SKM-1 (cell line): Measurements from ENCODE around the gene NACAD.
"Not testable (repeated sequence)": the region's sequence is repeated elsewhere in the genome, so short reads cannot be mapped to it uniquely, and the experiment has no call there.

ENCODE experiments used
- DNase-seq: peaks from one replicate; lab custom pipeline; 2025; ENCODE audit not compliant: unreplicated experiment; lab: John Stamatoyannopoulos, UW

Gene NACAD

GRCh38 chr7:45061352-45061751, 27.4 kb downstream of the NACAD start:
- DNase-seq, result no peak

- DNase-seq, result no peak
Observed at GRCh38 chr7:45060295-45060694, 28.5 kb downstream of the NACAD start.

GRCh38 chr7:45057878-45058277, 30.9 kb downstream of the NACAD start:
- DNase-seq, result no peak

- DNase-seq, result no peak
Observed at GRCh38 chr7:45055594-45056219, 33.1 kb downstream of the NACAD start.

GRCh38 chr7:45055016-45055415, 33.8 kb downstream of the NACAD start:
- DNase-seq, result no peak

GRCh38 chr7:45054442-45054841, 34.3 kb downstream of the NACAD start:
- no peak for DNase-seq

GRCh38 chr7:45053941-45054340, 34.8 kb downstream of the NACAD start:
- no peak for DNase-seq

- no peak for DNase-seq
Observed at GRCh38 chr7:45053401-45053800, 35.4 kb downstream of the NACAD start.

GRCh38 chr7:45052011-45052410, 36.8 kb downstream of the NACAD start:
- DNase-seq, result no peak

- DNase-seq, result no peak
Observed at GRCh38 chr7:45050198-45050597, 38.6 kb downstream of the NACAD start.

GRCh38 chr7:45048748-45049147, 40.0 kb downstream of the NACAD start:
- DNase-seq, result no peak

- DNase-seq, result no peak
Observed at GRCh38 chr7:45044338-45044737, 44.4 kb downstream of the NACAD start.

GRCh38 chr7:45039106-45039505, 49.7 kb downstream of the NACAD start:
- DNase-seq, result no peak

GRCh38 chr7:45037876-45038275, 50.9 kb downstream of the NACAD start:
- no peak for DNase-seq

- no peak for DNase-seq
Observed at GRCh38 chr7:45036796-45037195, 52.0 kb downstream of the NACAD start.

GRCh38 chr7:45036317-45036716, 52.5 kb downstream of the NACAD start:
- no peak for DNase-seq

- DNase-seq, result no peak
Observed at GRCh38 chr7:45035893-45036292, 52.9 kb downstream of the NACAD start.

- no peak for DNase-seq
Observed at GRCh38 chr7:45035371-45035770, 53.4 kb downstream of the NACAD start.

GRCh38 chr7:45034710-45035109, 54.1 kb downstream of the NACAD start:
- DNase-seq, result not testable (repeated sequence)

- no peak for DNase-seq
Observed at GRCh38 chr7:45033931-45034290, 54.9 kb downstream of the NACAD start.

GRCh38 chr7:45033261-45033930, 55.4 kb downstream of the NACAD start:
- no peak for DNase-seq

GRCh38 chr7:45032421-45032820, 56.3 kb downstream of the NACAD start:
- DNase-seq, result no peak

GRCh38 chr7:45031829-45032228, 56.9 kb downstream of the NACAD start:
- no peak for DNase-seq
